ENCODE results near the gene EIF2B1.

Gene EIF2B1

GRCh38 chr12:123633379-123634141 is at the start of gene EIF2B1, which contains the start of gene GTF2H3:
Gene EIF2B1, minus strand, starts transcription at chr12:123633686. Its CDS starts 129 bp downstream, at chr12:123633557.
Gene GTF2H3, plus strand, starts transcription at chr12:123633829. Its CDS starts 31 bp downstream, at chr12:123633860.
- TF ChIP-seq CTCF (IDR thresholded peaks at IDR 0.05; ENCODE audit: low read depth, low read length), result no peak
- H3K4me3 ChIP-seq (ENCODE audit: low read depth, low read length), result peak within 1 kb of the TSS; percentile 98

DNA sequence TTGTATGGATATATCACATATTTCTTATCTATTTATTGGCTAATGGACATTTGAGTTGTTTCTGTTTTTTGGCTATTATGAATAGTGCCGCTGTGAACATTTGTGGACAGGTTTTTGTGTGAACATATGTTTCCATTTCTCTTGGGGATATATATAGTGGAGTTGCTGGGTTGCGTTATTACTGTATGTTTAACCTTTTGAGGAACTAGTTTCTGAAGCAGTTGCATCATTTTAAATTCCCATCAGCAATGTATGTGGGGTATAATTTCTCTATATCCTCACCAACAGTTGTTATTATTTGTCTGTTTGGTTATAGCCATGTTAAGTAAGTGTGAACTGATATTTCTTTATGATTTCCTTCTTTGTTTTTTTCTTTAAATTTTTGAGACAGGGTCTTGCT is 48.1 kb upstream of the EIF2B1 start:
- no peak overlapping the region for H3K4me3 ChIP-seq (ENCODE audit: low read depth, low read length)
- TF ChIP-seq CTCF (IDR thresholded peaks at IDR 0.05; ENCODE audit: low read depth, low read length), result no peak

DNA sequence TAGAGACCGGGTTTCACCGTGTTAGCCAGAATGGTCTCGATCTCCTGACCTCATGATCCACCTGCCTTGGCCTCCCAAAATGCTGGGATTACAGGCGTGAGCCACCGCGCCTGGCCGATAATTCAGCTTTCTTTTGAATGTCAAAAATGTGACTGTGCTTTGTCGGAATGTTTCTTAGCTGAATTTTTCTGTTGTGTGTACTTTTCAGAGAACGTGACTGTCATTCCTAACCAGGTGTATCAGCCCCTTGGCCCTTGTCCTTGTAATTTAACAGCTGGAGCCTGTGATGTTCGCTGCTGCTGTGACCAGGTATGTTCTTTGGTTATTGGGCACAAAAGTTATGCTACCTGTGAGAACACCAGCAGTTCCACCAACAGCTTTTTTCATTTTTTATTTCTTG is 45.5 kb upstream of the EIF2B1 start:
- no peak for TF ChIP-seq CTCF (IDR thresholded peaks at IDR 0.05; ENCODE audit: low read depth, low read length)
- no peak overlapping the region for H3K4me3 ChIP-seq (ENCODE audit: low read depth, low read length)

- no peak for TF ChIP-seq CTCF (IDR thresholded peaks at IDR 0.05; ENCODE audit: low read depth, low read length)
- no peak overlapping the region for H3K4me3 ChIP-seq (ENCODE audit: low read depth, low read length)
These were observed 43.3 kb upstream of the EIF2B1 start for GRCh38 chr12:123676616-123677320.

DNA sequence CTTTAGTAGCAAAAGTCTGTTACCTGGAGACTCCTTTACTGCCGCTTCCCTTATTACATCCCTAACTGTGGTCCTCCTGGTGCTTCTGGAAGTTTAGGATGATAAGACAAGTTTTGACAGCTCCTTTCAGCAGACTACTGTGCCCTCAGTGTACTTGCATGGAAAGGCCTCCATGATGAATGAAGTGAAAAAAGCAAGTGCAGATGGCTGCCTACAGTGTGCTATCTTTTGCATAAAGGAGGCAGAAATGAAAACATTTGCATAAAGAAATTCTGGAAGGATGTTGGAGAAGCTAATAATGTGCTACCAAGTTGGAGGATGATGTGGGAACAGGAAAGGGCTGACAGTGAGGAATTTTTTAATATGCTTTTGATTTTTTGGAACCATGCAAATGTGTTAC is 42.0 kb upstream of the EIF2B1 start:
- H3K4me3 ChIP-seq (ENCODE audit: low read depth, low read length), result no peak overlapping the region
- TF ChIP-seq CTCF (IDR thresholded peaks at IDR 0.05; ENCODE audit: low read depth, low read length), result no peak

- TF ChIP-seq CTCF (IDR thresholded peaks at IDR 0.05; ENCODE audit: low read depth, low read length), result no peak
- H3K4me3 ChIP-seq (ENCODE audit: low read depth, low read length), result peak overlapping the region; percentile 85
These were observed 38.4 kb upstream of the EIF2B1 start for GRCh38 chr12:123671876-123672275.

Data from WI38 (cell line).